Left forelimb (tissue), 1 donor: Measurements from ENCODE around the gene CLASP2.
"Not testable (repeated sequence)": the region's sequence is repeated elsewhere in the genome, so short reads cannot be mapped to it uniquely, and the experiment has no call there.

Source experiments
- DNase-seq: peaks from one replicate; pipeline ENCODE4 v3.0.0-alpha.2; 2018; ENCODE audit warnings: low spot score

CLASP2 gene

GRCh38 chr3:33717866-33718594 lies at the start of gene CLASP2:
Gene CLASP2, minus strand, starts transcription at chr3:33718254. Its CDS starts 252 bp downstream, at chr3:33718002.
- DNase-seq, result peak; percentile 92

GRCh38 chr3:33758864-33759263 lies 40.8 kb upstream of the CLASP2 start:
- no peak for DNase-seq

GRCh38 chr3:33758281-33758680 lies 40.2 kb upstream of the CLASP2 start:
- no peak for DNase-seq

GRCh38 chr3:33754391-33754790 lies 36.3 kb upstream of the CLASP2 start:
- DNase-seq, result not testable (repeated sequence)

GRCh38 chr3:33751336-33751735 lies 33.3 kb upstream of the CLASP2 start:
- DNase-seq, result no peak

GRCh38 chr3:33750211-33750548 lies 32.1 kb upstream of the CLASP2 start:
- DNase-seq, result no peak

- DNase-seq, result no peak
Observed at GRCh38 chr3:33749546-33750210, 31.6 kb upstream of the CLASP2 start.

GRCh38 chr3:33746416-33747116 lies 28.5 kb upstream of the CLASP2 start:
- no peak for DNase-seq

- no peak for DNase-seq
Observed at GRCh38 chr3:33737146-33737545, 19.1 kb upstream of the CLASP2 start.

- DNase-seq, result no peak
Observed at GRCh38 chr3:33732394-33732793, 14.3 kb upstream of the CLASP2 start.

GRCh38 chr3:33729993-33730392 lies 11.9 kb upstream of the CLASP2 start:
- DNase-seq, result no peak

GRCh38 chr3:33724256-33724655 lies 6.2 kb upstream of the CLASP2 start:
- DNase-seq, result no peak

GRCh38 chr3:33722626-33723370 lies 4.7 kb upstream of the CLASP2 start:
- no peak for DNase-seq

GRCh38 chr3:33722191-33722590 lies 4.1 kb upstream of the CLASP2 start:
- DNase-seq, result no peak

GRCh38 chr3:33718595-33718907 lies 497 bp upstream of the CLASP2 start:
- DNase-seq, result no peak

- peak; percentile 84 for DNase-seq
Observed at GRCh38 chr3:33717616-33717865, 513 bp downstream of the CLASP2 start.

- no peak for DNase-seq
Observed at GRCh38 chr3:33716227-33716626, 1.8 kb downstream of the CLASP2 start.

GRCh38 chr3:33711100-33711499 lies 7.0 kb downstream of the CLASP2 start:
- DNase-seq, result no peak

GRCh38 chr3:33706056-33706455 lies 12.0 kb downstream of the CLASP2 start:
- DNase-seq, result no peak

- no peak for DNase-seq
Observed at GRCh38 chr3:33704891-33705290, 13.2 kb downstream of the CLASP2 start.

- DNase-seq, result no peak
Observed at GRCh38 chr3:33699275-33699674, 18.8 kb downstream of the CLASP2 start.

GRCh38 chr3:33694944-33695343 lies 23.1 kb downstream of the CLASP2 start:
- DNase-seq, result no peak

GRCh38 chr3:33690341-33690740 lies 27.7 kb downstream of the CLASP2 start:
- DNase-seq, result no peak
